Hepatocyte (in vitro differentiated cells): Measurements from ENCODE around the gene ZNRF4. TPM values are rescaled to one million over a fixed set of nuclear protein-coding genes. Genes with fewer than 3 reads are reported as not detected.

Experiments
- DNase-seq: peaks from one replicate; pipeline ENCODE4 v3.0.0-alpha.2; 2016; ENCODE audit warnings: low spot score
- H2AFZ ChIP-seq: fragments of 200-600 bp; sonication (generic); 2 replicates; pipeline ENCODE4 v1.6.0; 2016; ENCODE audit warnings: antibody characterized with exemption, mild to moderate bottlenecking
- H3K27ac ChIP-seq: fragments of 200-600 bp; sonication (generic); 2 replicates; pipeline ENCODE4 v1.5.1; 2016; ENCODE audit warnings: mild to moderate bottlenecking
- H3K27me3 ChIP-seq: fragments of 200-600 bp; sonication (generic); 2 replicates; pipeline ENCODE4 v1.6.1; 2016
- H3K36me3 ChIP-seq: fragments of 200-600 bp; sonication (generic); replicated peaks from 2 replicates; pipeline ENCODE4 v1.5.1; 2016; ENCODE audit warnings: low read depth; ENCODE audit not compliant: insufficient read depth
- H3K4me1 ChIP-seq: fragments of 200-600 bp; sonication (generic); 2 replicates; pipeline ENCODE4 v1.5.1; 2016; ENCODE audit warnings: mild to moderate bottlenecking, moderate library complexity; ENCODE audit not compliant: insufficient read depth
- H3K4me2 ChIP-seq: fragments of 200-600 bp; sonication (generic); 2 replicates; pipeline ENCODE4 v1.6.0; 2016
- H3K4me3 ChIP-seq: fragments of 200-600 bp; sonication (generic); 2 replicates; pipeline ENCODE4 v1.5.1; 2016; ENCODE audit warnings: mild to moderate bottlenecking
- H3K79me2 ChIP-seq: fragments of 200-600 bp; sonication (generic); 2 replicates; pipeline ENCODE4 v1.6.0; 2017; ENCODE audit warnings: mild to moderate bottlenecking
- H3K9me2 ChIP-seq: fragments of 200-600 bp; sonication (generic); replicated peaks from 2 replicates; pipeline ENCODE4 v1.6.0; 2017; ENCODE audit warnings: mild to moderate bottlenecking; ENCODE audit not compliant: insufficient read depth
- H3K9me3 ChIP-seq: fragments of 200-600 bp; sonication (generic); 2 replicates; pipeline ENCODE4 v1.5.1; 2016; ENCODE audit warnings: low read depth, mild to moderate bottlenecking
- H4K20me1 ChIP-seq: fragments of 200-600 bp; sonication (generic); 2 replicates; pipeline ENCODE4 v1.6.0; 2016; ENCODE audit warnings: mild to moderate bottlenecking; ENCODE audit not compliant: insufficient read depth, poor library complexity, severe bottlenecking
- EZH2 ChIP-seq: fragments of 200-600 bp; sonication (generic); IDR thresholded peaks from 2 replicates; pipeline ENCODE4 v1.6.1; 2016; ENCODE audit warnings: antibody characterized with exemption, mild to moderate bottlenecking, borderline replicate concordance
- EZH2phosphoT487 ChIP-seq: fragments of 200-600 bp; sonication (generic); IDR thresholded peaks from one replicate; pipeline ENCODE4 v1.6.1; 2018; ENCODE audit warnings: antibody characterized with exemption, mild to moderate bottlenecking, low read depth, moderate library complexity; ENCODE audit not compliant: unreplicated experiment, severe bottlenecking
- WGBS: methylation state at CpG from one replicate; pipeline ENCODE4 v1.1.6; 2016; ENCODE audit warnings: low lambda C conversion rate; ENCODE audit errors: missing lambda C conversion rate; 5-methylcytosine and 5-hydroxymethylcytosine counted together
- polyA plus RNA-seq: library from polyadenylated mRNA; unstranded; fragments of >200 nt; fragmentation: Nextera tagmentation; extraction: Ambion mirVana; gene quantifications from 2 replicates; pipeline ENCODE4 v1.2.1, GENCODE V29; 2016
- total RNA-seq: library from RNA; depleted of rRNA; stranded (reverse); fragments of >200 nt; gene quantifications from 2 replicates; pipeline ENCODE4 v1.2.3, GENCODE V29; 2014
- TF ChIP-seq, protein P1 (sequence below): fragments of 200-600 bp; sonication (generic); IDR thresholded peaks from 2 replicates; pipeline ENCODE4 v1.5.1; 2016; ENCODE audit warnings: antibody characterized with exemption, mild to moderate bottlenecking; ENCODE audit not compliant: poor library complexity

ZNRF4 gene
- total and polyA plus RNA-seq, 2 experiments from 2014 or later, result not detected

DNA sequence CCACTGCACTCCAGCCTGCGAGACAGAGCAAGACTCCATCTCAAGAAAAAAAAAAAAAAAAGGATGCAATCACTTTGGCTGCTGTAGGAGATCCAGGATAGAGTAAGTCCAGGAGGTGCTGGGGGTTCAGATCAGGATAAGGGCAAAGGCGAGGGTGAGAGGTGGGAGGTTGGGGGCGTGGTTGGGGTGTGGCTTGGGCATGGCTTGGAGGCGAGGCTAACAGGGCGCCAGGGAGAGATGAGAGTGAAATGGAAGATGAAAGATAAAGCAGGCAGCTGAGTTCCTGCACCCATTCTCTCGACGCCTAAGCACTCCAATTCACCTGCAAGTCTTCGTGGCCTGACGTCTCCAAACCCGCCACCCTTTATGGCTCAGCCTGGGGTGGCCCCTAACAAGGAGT, 25.0 kb upstream of the ZNRF4 start:
- Histone ChIP-seq H3K36me3 (no peaks in the 10 kb centered on the region), H3K9me3 (no peaks in the 10 kb centered on the region)
- 43% methylated on average over 9 of the region's 10 CpGs for WGBS

DNA sequence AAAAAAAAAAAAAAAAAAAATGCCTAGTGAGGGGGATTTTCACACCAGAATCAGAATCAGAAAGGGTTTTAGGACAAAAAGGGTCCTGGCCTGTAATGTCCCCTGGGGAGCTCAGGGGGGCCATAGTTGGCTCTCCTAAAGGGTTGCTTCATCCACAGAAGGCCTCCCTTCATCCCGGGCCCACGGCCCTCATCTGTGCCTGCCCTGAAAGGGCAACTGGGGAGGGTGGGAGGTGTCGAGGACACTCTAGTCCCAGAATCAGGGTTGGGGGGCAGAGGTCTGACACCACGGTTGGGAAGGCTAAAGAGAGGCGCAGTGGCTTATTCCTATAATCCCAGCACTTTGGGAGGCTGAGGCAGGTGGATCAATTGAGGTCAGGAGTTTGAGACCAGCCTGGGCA, 22.5 kb upstream of the ZNRF4 start:
- H3K27me3 ChIP-seq, result peaks cover 3% of the 10 kb centered on the region

More for the DNA sequence above, 25.0 kb upstream of the ZNRF4 start:
- TF ChIP-seq, protein P1, sequence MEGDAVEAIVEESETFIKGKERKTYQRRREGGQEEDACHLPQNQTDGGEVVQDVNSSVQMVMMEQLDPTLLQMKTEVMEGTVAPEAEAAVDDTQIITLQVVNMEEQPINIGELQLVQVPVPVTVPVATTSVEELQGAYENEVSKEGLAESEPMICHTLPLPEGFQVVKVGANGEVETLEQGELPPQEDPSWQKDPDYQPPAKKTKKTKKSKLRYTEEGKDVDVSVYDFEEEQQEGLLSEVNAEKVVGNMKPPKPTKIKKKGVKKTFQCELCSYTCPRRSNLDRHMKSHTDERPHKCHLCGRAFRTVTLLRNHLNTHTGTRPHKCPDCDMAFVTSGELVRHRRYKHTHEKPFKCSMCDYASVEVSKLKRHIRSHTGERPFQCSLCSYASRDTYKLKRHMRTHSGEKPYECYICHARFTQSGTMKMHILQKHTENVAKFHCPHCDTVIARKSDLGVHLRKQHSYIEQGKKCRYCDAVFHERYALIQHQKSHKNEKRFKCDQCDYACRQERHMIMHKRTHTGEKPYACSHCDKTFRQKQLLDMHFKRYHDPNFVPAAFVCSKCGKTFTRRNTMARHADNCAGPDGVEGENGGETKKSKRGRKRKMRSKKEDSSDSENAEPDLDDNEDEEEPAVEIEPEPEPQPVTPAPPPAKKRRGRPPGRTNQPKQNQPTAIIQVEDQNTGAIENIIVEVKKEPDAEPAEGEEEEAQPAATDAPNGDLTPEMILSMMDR, result no peak
- TF ChIP-seq EZH2 (no peak), EZH2phosphoT487 (no peak)
- no peak overlapping the region for H3K27ac ChIP-seq
- no peak overlapping the region for H3K4me3 ChIP-seq
- H3K27me3 ChIP-seq, result peaks cover 10% of the 10 kb centered on the region
- no peaks in the 10 kb centered on the region for H4K20me1 ChIP-seq
- no peak for DNase-seq
- no peaks in the 10 kb centered on the region for H3K79me2 ChIP-seq
- no peak overlapping the region for H3K4me2 ChIP-seq
- no peak overlapping the region for H2AFZ ChIP-seq
- H3K9me2 ChIP-seq, result no peaks in the 10 kb centered on the region
- H3K4me1 ChIP-seq, result no peaks in the 10 kb centered on the region

DNA sequence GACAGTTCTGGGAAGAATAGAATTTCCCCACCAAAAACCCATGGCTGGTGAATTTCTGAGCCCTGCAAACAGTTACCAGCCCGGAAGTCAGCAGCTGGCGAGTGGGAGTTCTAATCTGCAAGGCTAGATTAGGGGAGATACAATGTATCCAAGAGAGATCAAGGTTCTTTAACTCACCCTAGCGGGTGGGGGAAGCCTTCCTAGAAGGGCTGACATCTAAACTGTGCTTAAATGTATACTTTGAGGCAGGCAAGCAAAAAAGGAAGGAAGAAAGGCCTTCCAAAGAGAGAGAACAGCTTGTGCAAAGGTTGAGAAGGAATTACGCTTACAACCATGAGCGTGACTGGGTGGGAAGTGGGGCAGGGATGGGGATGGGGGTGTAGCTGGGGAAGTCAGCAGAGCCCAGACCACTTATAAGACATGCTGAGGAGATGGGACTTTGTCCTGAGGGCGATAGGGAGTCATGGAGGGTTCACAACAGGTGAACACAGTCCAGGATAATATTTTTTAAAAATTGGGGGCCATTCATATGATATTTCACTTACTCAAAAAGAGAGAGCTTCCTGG, 20.8 kb upstream of the ZNRF4 start:
- Histone ChIP-seq H3K27me3 (peaks cover 13% of the 10 kb centered on the region), H3K4me3 (no peak overlapping the region), H3K4me1 (no peaks in the 10 kb centered on the region), H2AFZ (no peak overlapping the region), H3K9me3 (no peaks in the 10 kb centered on the region), H3K4me2 (no peak overlapping the region), H3K9me2 (no peaks in the 10 kb centered on the region), H3K79me2 (no peaks in the 10 kb centered on the region), H3K36me3 (no peaks in the 10 kb centered on the region), H3K27ac (no peak overlapping the region), H4K20me1 (no peaks in the 10 kb centered on the region)
- 52% methylated on average over 6 of the region's 6 CpGs for WGBS
- no peak for DNase-seq
- TF ChIP-seq, protein P1, result no peak
- TF ChIP-seq EZH2phosphoT487, result no peak
- TF ChIP-seq EZH2, result no peak

More for the DNA sequence above, 22.5 kb upstream of the ZNRF4 start:
- no peak overlapping the region for H3K4me3 ChIP-seq
- TF ChIP-seq EZH2, result no peak
- no peak for TF ChIP-seq EZH2phosphoT487
- TF ChIP-seq, protein P1, result no peak
- no peak overlapping the region for H2AFZ ChIP-seq
- no peaks in the 10 kb centered on the region for H3K9me2 ChIP-seq
- no peaks in the 10 kb centered on the region for H3K4me1 ChIP-seq
- no peaks in the 10 kb centered on the region for H3K79me2 ChIP-seq
- H3K4me2 ChIP-seq, result no peak overlapping the region
- no peak overlapping the region for H3K27ac ChIP-seq
- no peaks in the 10 kb centered on the region for H3K9me3 ChIP-seq
- DNase-seq, result no peak
- no peaks in the 10 kb centered on the region for H4K20me1 ChIP-seq
- H3K36me3 ChIP-seq, result no peaks in the 10 kb centered on the region
- 90% methylated on average over 5 of the region's 5 CpGs for WGBS
